Measurements from ENCODE around the gene GLYATL1.
"Not testable (repeated sequence)": the region's sequence is repeated elsewhere in the genome, so short reads cannot be mapped to it uniquely, and the experiment has no call there.

Gene GLYATL1

DNA sequence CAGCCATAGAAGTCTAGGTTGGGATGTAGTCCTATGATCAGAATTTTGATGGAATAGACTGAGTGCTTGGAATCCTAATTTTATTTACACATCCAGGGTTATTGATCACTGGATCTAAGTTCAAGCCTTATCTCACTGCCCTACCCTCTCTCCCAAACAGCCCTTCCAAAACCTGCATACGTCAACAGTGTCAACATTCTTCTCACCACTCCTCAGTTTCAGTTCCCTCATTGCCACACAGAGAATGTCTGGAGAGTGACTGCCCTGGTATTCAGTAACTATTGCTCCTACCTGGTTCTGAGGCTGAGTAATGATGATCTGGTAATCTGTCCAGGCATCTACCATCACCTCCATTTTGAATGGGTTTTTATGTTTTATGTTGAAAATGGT, 60.0 kb downstream of the GLYATL1 start:
- no peak for DNase-seq

- DNase-seq = no peak
These were observed 60.7 kb downstream of the GLYATL1 start for GRCh38 chr11:59000003-59000402.

- not testable (repeated sequence) for DNase-seq
These were observed 62.7 kb downstream of the GLYATL1 start for GRCh38 chr11:59002006-59002405.

Measured in stimulated activated CD4-positive, alpha-beta T cell treated with anti-CD3 and anti-CD28 coated beads, Interleukin-12 subunit alpha, Interleukin-12 subunit beta, amount 100 ng/mL, for 4 hours (primary cell).